ENCODE results near the gene HSPB9.

- no peak for TF ChIP-seq POLR2A (IDR thresholded peaks at IDR 0.05; ENCODE audit: low read depth, low read length)
- no peak for TF ChIP-seq POLR2AphosphoS5 (IDR thresholded peaks at IDR 0.05; ENCODE audit: low read depth, low read length)
Observed at GRCh38 chr17:42135664-42136653, 13.4 kb downstream of the HSPB9 start.

All from GM12892 (cell line).